ENCODE results near the gene PSPH.

DNA sequence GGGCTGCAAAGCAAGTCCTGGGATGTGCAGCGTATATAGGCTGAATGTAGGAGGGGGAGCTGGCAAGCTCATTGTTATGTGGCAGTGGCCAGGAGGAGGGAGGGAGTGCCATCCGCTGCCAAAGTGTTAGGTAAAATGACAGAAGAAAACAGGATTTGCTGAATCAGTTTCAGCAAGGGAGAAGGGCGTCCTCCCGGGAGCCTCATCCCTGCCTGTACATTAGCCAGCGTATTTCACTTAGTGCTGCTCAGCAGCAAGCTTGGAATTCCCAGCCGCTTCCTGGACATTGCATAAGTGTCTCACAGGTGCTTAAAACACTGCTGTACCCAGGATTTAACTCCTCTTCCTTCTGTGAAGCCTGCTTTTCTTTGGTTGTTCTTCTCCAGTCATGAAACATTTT lies 84.4 kb downstream of the PSPH start:
- TF ChIP-seq, protein P1, sequence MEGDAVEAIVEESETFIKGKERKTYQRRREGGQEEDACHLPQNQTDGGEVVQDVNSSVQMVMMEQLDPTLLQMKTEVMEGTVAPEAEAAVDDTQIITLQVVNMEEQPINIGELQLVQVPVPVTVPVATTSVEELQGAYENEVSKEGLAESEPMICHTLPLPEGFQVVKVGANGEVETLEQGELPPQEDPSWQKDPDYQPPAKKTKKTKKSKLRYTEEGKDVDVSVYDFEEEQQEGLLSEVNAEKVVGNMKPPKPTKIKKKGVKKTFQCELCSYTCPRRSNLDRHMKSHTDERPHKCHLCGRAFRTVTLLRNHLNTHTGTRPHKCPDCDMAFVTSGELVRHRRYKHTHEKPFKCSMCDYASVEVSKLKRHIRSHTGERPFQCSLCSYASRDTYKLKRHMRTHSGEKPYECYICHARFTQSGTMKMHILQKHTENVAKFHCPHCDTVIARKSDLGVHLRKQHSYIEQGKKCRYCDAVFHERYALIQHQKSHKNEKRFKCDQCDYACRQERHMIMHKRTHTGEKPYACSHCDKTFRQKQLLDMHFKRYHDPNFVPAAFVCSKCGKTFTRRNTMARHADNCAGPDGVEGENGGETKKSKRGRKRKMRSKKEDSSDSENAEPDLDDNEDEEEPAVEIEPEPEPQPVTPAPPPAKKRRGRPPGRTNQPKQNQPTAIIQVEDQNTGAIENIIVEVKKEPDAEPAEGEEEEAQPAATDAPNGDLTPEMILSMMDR (conservative IDR thresholded peaks at IDR 0.05; ENCODE audit: low read depth, low read length), result no peak
- no peak for TF ChIP-seq EZH2 (IDR thresholded peaks at IDR 0.05; ENCODE audit: borderline replicate concordance, low read depth, low read length, poor library complexity, severe bottlenecking)
